HepG2 (cell line): ENCODE data around the gene UCHL3. TPM values are rescaled to one million over a fixed set of nuclear protein-coding genes. Genes with fewer than 3 reads are reported as not detected.

Source experiments
- ATAC-seq: fragments of 200-7000 bp; cut with Tn5 transposase; 3 replicates; pipeline ENCODE4 v1.9.1; 2020; ENCODE audit warnings: mild to moderate bottlenecking, moderate library complexity
- BruUV-seq: library from RNA; stranded (reverse); fragments of 400-500 nt; replicated peaks from 2 replicates; lab custom pipeline; 2021; lab: Mats Ljungman, UMichigan
- CTCF ChIA-PET: fragments of 300-600 bp; formaldehyde crosslinking; extraction: SDS; loops from one replicate; lab custom pipeline; 2021; ENCODE audit warnings: low total read pairs, inconsistent platforms, low intra/inter-chr PET ratio; lab: Yijun Ruan, JAX
- POLR2A ChIA-PET: fragments of 350-600 bp; sonication (Branson Sonifier 250); formaldehyde crosslinking; loops from one replicate; lab custom pipeline; 2020; ENCODE audit warnings: antibody characterized with exemption, inconsistent platforms; lab: Yijun Ruan, JAX
- DNase-seq: peaks from one replicate; pipeline ENCODE4 v3.0.0-alpha.2; 2015; ENCODE audit warnings: low spot score
- FAIRE-seq: peaks from 3 replicates; lab custom pipeline; 2011; peaks lifted over from hg19 to GRCh38; lab: Jason Lieb, UNC
- H2AFZ ChIP-seq: one replicate; pipeline ENCODE4 v1.6.1; 2011; ENCODE audit warnings: low read length, inconsistent platforms
- H3K27ac ChIP-seq: fragments of 300-600 bp; 3 replicates; pipeline ENCODE4 v1.8.0; 2011; ENCODE audit warnings: mixed run types, mild to moderate bottlenecking, mixed read lengths, low read length, inconsistent platforms; ENCODE audit not compliant: insufficient read depth; ENCODE audit errors: extremely low read length
- H3K27me3 ChIP-seq, 2 experiments: fragments of 200-600 bp in 1 of 2; 2 replicates in 1 of 2; 3 replicates in 1 of 2; pipeline versions ENCODE4 v1.6.0 to v1.8.0; 2011; ENCODE audit warnings: low read length in 2 of 2, mild to moderate bottlenecking in 2 of 2, moderate library complexity in 2 of 2, inconsistent platforms in 1 of 2; ENCODE audit not compliant: insufficient read depth in 2 of 2, control insufficient read depth in 1 of 2
- H3K36me3 ChIP-seq, 2 experiments: fragments of 200-600 bp in 1 of 2; replicated peaks in 1 of 2; 2 replicates in 1 of 2; 3 replicates in 1 of 2; pipeline versions ENCODE4 v1.5.1 to v1.8.0; 2011; ENCODE audit warnings: low read length in 2 of 2, inconsistent platforms in 1 of 2; ENCODE audit not compliant: insufficient read depth in 2 of 2, control insufficient read depth in 1 of 2
- H3K4me1 ChIP-seq: 2 replicates; pipeline ENCODE4 v1.5.1; 2012; ENCODE audit warnings: low read length, inconsistent platforms; ENCODE audit not compliant: insufficient read depth
- H3K4me2 ChIP-seq: 2 replicates; pipeline ENCODE4 v1.6.0; 2011; ENCODE audit warnings: low read depth, low read length, inconsistent platforms
- H3K4me3 ChIP-seq, 3 experiments: fragments of 200-600 bp in 1 of 3; sonication (generic), shearing (Covaris generic) in 1 of 3; replicated peaks in 1 of 3; 2 replicates each; pipeline ENCODE4 v1.5.1; 2011 to 2016; ENCODE audit warnings: low read length in 3 of 3, inconsistent platforms in 2 of 3, low read depth in 2 of 3, mild to moderate bottlenecking in 2 of 3, control low read depth in 1 of 3, mixed read lengths in 1 of 3; ENCODE audit not compliant: insufficient read depth in 1 of 3
- H3K79me2 ChIP-seq: one replicate; pipeline ENCODE4 v1.6.1; 2011; ENCODE audit warnings: low read length, inconsistent platforms; ENCODE audit not compliant: insufficient read depth
- H3K9ac ChIP-seq: 2 replicates; pipeline ENCODE4 v1.6.0; 2011; ENCODE audit warnings: mild to moderate bottlenecking, low read depth, low read length, inconsistent platforms; ENCODE audit not compliant: insufficient read depth
- H3K9me3 ChIP-seq: 2 replicates; pipeline ENCODE4 v1.5.1; 2012; ENCODE audit warnings: mild to moderate bottlenecking, low read length
- H4K20me1 ChIP-seq: 2 replicates; pipeline ENCODE4 v1.6.0; 2011; ENCODE audit warnings: inconsistent platforms, mild to moderate bottlenecking, low read length, moderate library complexity; ENCODE audit not compliant: insufficient read depth
- ATF7 ChIP-seq, 2 experiments: fragments of 450-650 bp in 1 of 2; sonication (generic) in 1 of 2; formaldehyde crosslinking in 1 of 2; IDR thresholded peaks; 2 replicates each; pipeline versions ENCODE4 v1.4.0 to v1.6.1; 2016 to 2020; ENCODE audit warnings: antibody characterized with exemption in 1 of 2, mild to moderate bottlenecking in 1 of 2, missing genetic modification reagents in 1 of 2
- ESRRA ChIP-seq: sonication (generic); formaldehyde crosslinking; IDR thresholded peaks from 2 replicates; pipeline ENCODE4 v1.5.1; 2020; ENCODE audit warnings: mild to moderate bottlenecking, low read depth, missing genetic modification reagents
- HDAC2 ChIP-seq: sonication (generic); formaldehyde crosslinking; IDR thresholded peaks from 2 replicates; pipeline ENCODE4 v1.4.0; 2020; ENCODE audit warnings: missing genetic modification reagents
- NCOR1 ChIP-seq: fragments of 200-600 bp; sonication (generic); IDR thresholded peaks from 2 replicates; pipeline ENCODE4 v1.7.0; 2017; ENCODE audit warnings: antibody characterized with exemption, low read length, borderline replicate concordance
- PITX1 ChIP-seq: sonication (generic); formaldehyde crosslinking; IDR thresholded peaks from 2 replicates; pipeline ENCODE4 v1.5.1; 2020; ENCODE audit warnings: mild to moderate bottlenecking, missing genetic modification reagents
- TAF1 ChIP-seq: sonication (generic); formaldehyde crosslinking; IDR thresholded peaks from 2 replicates; pipeline ENCODE4 v1.4.0; 2020; ENCODE audit warnings: missing genetic modification reagents
- TOE1 ChIP-seq: sonication (generic); formaldehyde crosslinking; IDR thresholded peaks from 2 replicates; pipeline ENCODE4 v1.4.0; 2020; ENCODE audit warnings: mild to moderate bottlenecking, missing genetic modification reagents
- ZFAT ChIP-seq: sonication (generic); formaldehyde crosslinking; conservative IDR thresholded peaks from 2 replicates; pipeline ENCODE4 v1.8.1; 2023; ENCODE audit warnings: missing genetic modification reagents, inconsistent platforms
- ZNF143 ChIP-seq: sonication (generic); formaldehyde crosslinking; IDR thresholded peaks from 2 replicates; pipeline ENCODE4 v1.4.0; 2020; ENCODE audit warnings: missing genetic modification reagents
- ZNF17 ChIP-seq: sonication (generic); formaldehyde crosslinking; IDR thresholded peaks from 2 replicates; pipeline ENCODE4 v1.5.0; 2020; ENCODE audit warnings: mild to moderate bottlenecking, missing genetic modification reagents
- ZNF253 ChIP-seq: sonication (generic); formaldehyde crosslinking; IDR thresholded peaks from 2 replicates; pipeline ENCODE4 v1.8.0; 2022; ENCODE audit warnings: mild to moderate bottlenecking, missing genetic modification reagents, borderline replicate concordance
- ZNF629 ChIP-seq: sonication (generic); formaldehyde crosslinking; conservative IDR thresholded peaks from 2 replicates; pipeline ENCODE4 v1.5.0; 2020; ENCODE audit warnings: missing genetic modification reagents
- ZNF709 ChIP-seq: sonication (generic); formaldehyde crosslinking; IDR thresholded peaks from 2 replicates; pipeline ENCODE4 v1.5.0; 2020; ENCODE audit warnings: mild to moderate bottlenecking, missing genetic modification reagents
- WGBS: methylation state at CpG from one replicate; pipeline ENCODE4 v1.1.6; 2017; ENCODE audit warnings: low lambda C conversion rate; 5-methylcytosine and 5-hydroxymethylcytosine counted together
- in situ Hi-C: cut with HindIII; loops from 2 replicates; pipeline ENCODE4 v1.10.0; 2017; ENCODE audit warnings: low pct_unique_long_range_greater_than_20kb; ENCODE audit not compliant: extremely low pct_ligation_motif_present
- intact Hi-C: fragments of 100-400 bp; cut with micrococcal nuclease; formaldehyde crosslinking; loops from one replicate; pipeline ENCODE4 v1.10.0; 2022; ENCODE audit not compliant: unreplicated experiment
- polyA plus RNA-seq, 8 experiments: library from polyadenylated mRNA; depleted of rRNA in 3 of 8; stranded (reverse) in 7 of 8; unstranded in 1 of 8; fragments of >200 nt; fragmentation: Illumina TruSeq in 4 of 8; extraction: Trizol in 4 of 8; gene quantifications; 2 replicates each; pipeline versions ENCODE4 v1.2.1 to v1.2.3, GENCODE V29; 2011 to 2016; ENCODE audit warnings: low read depth in 4 of 8, missing spikeins in 1 of 8, mixed read lengths in 1 of 8; ENCODE audit not compliant: insufficient read depth in 1 of 8
- total RNA-seq, 5 experiments: library from RNA; depleted of rRNA; stranded (reverse); fragments of >200 nt; fragmentation: Illumina TruSeq; extraction: Trizol; gene quantifications; 2 replicates each; pipeline ENCODE4 v1.2.3, GENCODE V29; 2016; ENCODE audit warnings: low read depth in 1 of 5
- TF ChIP-seq, protein P1 (sequence below): sonication (generic); formaldehyde crosslinking; IDR thresholded peaks from 2 replicates; pipeline ENCODE4 v1.4.0; 2020; ENCODE audit warnings: mild to moderate bottlenecking, missing genetic modification reagents

The UCHL3 gene
- total and polyA plus RNA-seq, 2 of the 13 experiments (the other 11 are each of a cell fraction or from before 2014, with no cell fraction given): 36.2 to 93.3 TPM

DNA sequence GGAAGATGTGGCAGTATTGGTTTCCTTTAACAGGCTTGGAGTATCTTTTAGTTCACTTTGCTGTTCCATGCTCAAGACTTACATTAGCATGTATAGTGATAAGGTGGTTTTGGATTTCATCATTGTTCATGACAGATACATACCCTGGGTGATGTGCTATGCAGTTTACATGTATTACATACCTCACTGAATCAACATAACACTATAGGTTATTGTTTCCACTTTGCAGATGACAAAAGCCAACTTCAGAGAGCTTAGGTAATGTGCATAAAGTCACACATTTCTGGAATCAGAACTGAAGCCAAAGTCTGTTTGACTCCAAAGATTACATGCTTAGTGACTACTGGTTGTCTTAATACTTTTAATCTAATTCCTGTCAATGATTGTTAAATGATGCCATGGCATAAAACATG, 19.0 kb upstream of the UCHL3 start (continued):
- no peak for TF ChIP-seq ZNF17

DNA sequence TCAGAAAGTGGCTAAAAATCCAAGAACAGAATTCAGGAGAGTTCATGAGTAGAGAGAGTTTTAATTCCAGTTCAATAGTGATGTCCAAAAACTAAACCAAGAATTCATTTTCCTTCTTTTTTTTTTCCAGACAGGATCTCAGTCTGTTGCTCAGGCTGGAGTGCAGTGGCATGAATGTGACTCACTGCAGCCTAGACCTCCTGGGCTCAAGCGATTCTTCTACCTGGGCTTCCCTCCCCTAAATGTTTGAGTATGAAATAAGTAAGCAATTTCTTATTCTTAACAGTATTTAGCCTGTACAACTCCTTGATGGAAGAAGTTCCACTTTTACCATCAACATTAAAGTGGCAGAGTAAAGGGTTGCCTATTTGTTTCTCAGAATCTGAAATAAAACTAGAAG, 15.7 kb upstream of the UCHL3 start:
- in situ Hi-C loops (no loop called here), intact Hi-C loops (no loop called here)
- H3K27ac ChIP-seq: no peak overlapping the region
- POLR2A ChIA-PET: no interaction called here
- TF ChIP-seq PITX1 (CRISPR knock-in tag) (no peak), ZFAT (CRISPR knock-in tag) (no peak), ZNF143 (CRISPR knock-in tag) (no peak), NCOR1 (no peak), TOE1 (CRISPR knock-in tag) (no peak), ZNF709 (CRISPR knock-in tag) (no peak), ZNF253 (no peak), ZNF629 (no peak), ESRRA (CRISPR knock-in tag) (no peak), HDAC2 (CRISPR knock-in tag) (no peak), TAF1 (no peak), ATF7 (IDR thresholded peaks at IDR 0.05) (no peak), ATF7 (CRISPR knock-in tag; IDR thresholded peaks at IDR 0.05) (no peak)
- TF ChIP-seq, protein P1, sequence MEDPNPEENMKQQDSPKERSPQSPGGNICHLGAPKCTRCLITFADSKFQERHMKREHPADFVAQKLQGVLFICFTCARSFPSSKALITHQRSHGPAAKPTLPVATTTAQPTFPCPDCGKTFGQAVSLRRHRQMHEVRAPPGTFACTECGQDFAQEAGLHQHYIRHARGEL (CRISPR knock-in tag): no peak
- H3K4me3 ChIP-seq: no peak overlapping the region
- ATAC-seq (no peak), DNase-seq (no peak), FAIRE-seq (no peak)
- H3K36me3 ChIP-seq: 0 out of 5 replicates have a peak, but pooled peaks cover 0 to 7% of the 10 kb centered on the region in 2 experiments
- no peak overlapping the region for H3K4me2 ChIP-seq
- 100% methylated on average over 1 of the region's 1 CpG for WGBS
- no peaks in the 10 kb centered on the region for H4K20me1 ChIP-seq
- peaks cover 17% of the 10 kb centered on the region for H3K79me2 ChIP-seq
- no peak overlapping the region for H2AFZ ChIP-seq
- no peak overlapping the region for H3K9ac ChIP-seq
- CTCF ChIA-PET: no interaction called here
- H3K9me3 ChIP-seq: no peaks in the 10 kb centered on the region
- no peaks in the 10 kb centered on the region for H3K27me3 ChIP-seq
- no TSS peak for BruUV-seq
- H3K4me1 ChIP-seq: peaks cover 41% of the 10 kb centered on the region
